Uterus (tissue), 2 donors: ENCODE data around the gene CXorf58.

Experiments
- CTCF ChIP-seq, 4 experiments: fragments of 200-600 bp in 2 of 4; fragments of 450-650 bp in 2 of 4; sonication (generic) in 2 of 4; IDR thresholded peaks; one replicate each; pipeline ENCODE4 v1.5.1; 2016 to 2019; ENCODE audit warnings: antibody characterized with exemption in 4 of 4, mild to moderate bottlenecking in 2 of 4, moderate library complexity in 1 of 4
- POLR2A ChIP-seq, 2 donors: fragments of 450-650 bp; IDR thresholded peaks; one replicate each; pipeline ENCODE4 v1.6.1; 2016; ENCODE audit warnings: antibody characterized with exemption in 2 of 2, mild to moderate bottlenecking in 1 of 2, moderate library complexity in 1 of 2

GRCh38 chrX:23981222-23981621, 73.4 kb downstream of the CXorf58 start:
- TF ChIP-seq CTCF (IDR thresholded peaks at IDR 0.05) (no peak), POLR2A (IDR thresholded peaks at IDR 0.05) (no peak)
